Tibial nerve (tissue), 3 donors: Measurements from ENCODE around the gene BCL2.

Source experiments
- POLR2A ChIP-seq, 2 donors: fragments of 450-650 bp; IDR thresholded peaks; one replicate each; pipeline ENCODE4 v1.6.1; 2017; ENCODE audit warnings: antibody characterized with exemption in 2 of 2, mild to moderate bottlenecking in 2 of 2, moderate library complexity in 2 of 2
- TF ChIP-seq, protein P1 (sequence below), 5 experiments: fragments of 200-600 bp in 3 of 5; fragments of 450-650 bp in 2 of 5; sonication (generic) in 3 of 5; IDR thresholded peaks; one replicate each; pipeline ENCODE4 v1.5.1; 2016 to 2019; ENCODE audit warnings: antibody characterized with exemption in 5 of 5, mild to moderate bottlenecking in 3 of 5, moderate library complexity in 2 of 5

- TF ChIP-seq, protein P1, sequence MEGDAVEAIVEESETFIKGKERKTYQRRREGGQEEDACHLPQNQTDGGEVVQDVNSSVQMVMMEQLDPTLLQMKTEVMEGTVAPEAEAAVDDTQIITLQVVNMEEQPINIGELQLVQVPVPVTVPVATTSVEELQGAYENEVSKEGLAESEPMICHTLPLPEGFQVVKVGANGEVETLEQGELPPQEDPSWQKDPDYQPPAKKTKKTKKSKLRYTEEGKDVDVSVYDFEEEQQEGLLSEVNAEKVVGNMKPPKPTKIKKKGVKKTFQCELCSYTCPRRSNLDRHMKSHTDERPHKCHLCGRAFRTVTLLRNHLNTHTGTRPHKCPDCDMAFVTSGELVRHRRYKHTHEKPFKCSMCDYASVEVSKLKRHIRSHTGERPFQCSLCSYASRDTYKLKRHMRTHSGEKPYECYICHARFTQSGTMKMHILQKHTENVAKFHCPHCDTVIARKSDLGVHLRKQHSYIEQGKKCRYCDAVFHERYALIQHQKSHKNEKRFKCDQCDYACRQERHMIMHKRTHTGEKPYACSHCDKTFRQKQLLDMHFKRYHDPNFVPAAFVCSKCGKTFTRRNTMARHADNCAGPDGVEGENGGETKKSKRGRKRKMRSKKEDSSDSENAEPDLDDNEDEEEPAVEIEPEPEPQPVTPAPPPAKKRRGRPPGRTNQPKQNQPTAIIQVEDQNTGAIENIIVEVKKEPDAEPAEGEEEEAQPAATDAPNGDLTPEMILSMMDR (IDR thresholded peaks at IDR 0.05), result no peak
- no peak for TF ChIP-seq POLR2A (IDR thresholded peaks at IDR 0.05)
These were observed 127.3 kb downstream of the BCL2 start for GRCh38 chr18:63192126-63192884.
